ENCODE results near the gene ZNF883.

The ZNF883 gene

DNA sequence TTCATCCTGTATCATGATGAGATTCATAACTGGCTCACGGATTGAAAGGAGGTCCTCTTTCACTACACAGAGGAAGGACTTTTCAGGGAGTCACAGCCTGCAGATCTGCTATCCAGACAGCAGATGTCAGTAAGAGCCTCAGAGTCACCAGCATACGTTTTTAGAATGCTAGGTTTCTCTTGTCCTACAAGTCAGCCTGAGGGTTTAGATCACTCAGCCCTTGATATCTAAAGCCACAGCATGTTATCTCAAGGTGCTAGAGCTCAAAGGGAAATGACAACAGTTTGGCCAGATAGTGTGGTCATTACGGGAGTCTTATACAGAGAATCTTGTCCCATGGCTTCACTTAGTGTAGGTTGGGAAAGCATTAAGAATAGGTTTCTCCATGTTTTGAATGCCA, 90.4 kb downstream of the ZNF883 start:
- no peak for DNase-seq (ENCODE audit: extremely low read depth in 1 of 2, low read depth in 1 of 2)

DNA sequence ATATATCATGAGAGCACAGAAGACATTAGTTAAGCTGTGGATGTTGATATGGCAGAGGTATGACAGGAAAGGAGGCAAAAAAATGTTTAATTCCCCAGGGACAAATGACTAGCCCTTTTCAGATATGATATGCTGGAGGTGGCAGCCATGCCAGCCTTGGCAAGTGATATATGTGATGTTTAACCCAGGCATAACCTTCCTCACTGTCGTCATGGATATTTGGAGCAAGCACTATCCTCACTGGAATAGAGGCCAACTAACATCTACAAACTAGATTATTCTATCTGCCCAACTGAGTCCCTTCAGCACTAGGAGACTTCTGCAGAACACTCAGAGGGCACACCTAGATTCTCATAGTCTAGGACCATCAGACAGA, 94.0 kb downstream of the ZNF883 start:
- DNase-seq (ENCODE audit: extremely low read depth in 1 of 2, low read depth in 1 of 2): no peak

DNA sequence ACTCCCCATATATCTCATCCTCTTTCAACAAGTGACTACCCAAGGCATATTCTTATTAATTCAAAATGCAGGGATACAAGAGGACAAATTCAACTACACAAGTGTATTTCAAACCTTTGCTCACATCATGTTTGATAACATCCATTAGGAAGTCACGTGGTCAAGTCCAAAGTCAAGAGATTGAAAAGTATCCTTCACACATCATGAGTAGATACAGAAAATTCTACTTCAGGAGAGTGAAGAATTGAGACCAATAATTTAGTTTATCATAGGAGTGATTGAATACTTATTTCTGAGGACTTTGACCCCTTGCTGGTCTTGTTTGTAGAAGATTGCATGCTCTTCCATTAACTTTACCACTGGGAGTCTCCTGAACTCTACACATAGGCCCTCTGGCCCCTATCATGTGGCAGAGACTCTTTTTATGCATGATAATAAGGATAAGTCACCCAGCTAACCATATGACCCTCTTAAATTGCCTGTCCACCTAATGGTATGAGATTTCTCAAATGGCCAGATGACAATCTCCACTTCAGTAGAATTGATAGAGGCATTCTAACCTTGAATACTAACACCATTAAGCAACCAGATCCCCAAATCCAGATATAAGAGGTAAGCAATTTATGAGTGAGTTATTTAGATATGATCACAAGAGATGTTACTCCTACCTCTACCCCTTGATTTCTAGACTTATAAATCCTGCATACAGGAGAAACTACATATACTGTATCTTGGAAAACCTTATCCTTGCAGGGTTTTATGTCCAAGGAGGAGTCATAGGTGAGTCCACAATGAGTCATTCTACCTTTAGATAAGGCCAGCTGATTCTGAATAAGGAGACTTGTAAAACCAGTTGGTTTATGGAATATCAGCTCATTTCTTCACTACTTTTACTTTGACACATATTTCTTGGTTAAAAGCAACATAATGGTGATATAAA, 94.7 kb downstream of the ZNF883 start:
- no peak for DNase-seq (ENCODE audit: extremely low read depth in 1 of 2, low read depth in 1 of 2)

DNA sequence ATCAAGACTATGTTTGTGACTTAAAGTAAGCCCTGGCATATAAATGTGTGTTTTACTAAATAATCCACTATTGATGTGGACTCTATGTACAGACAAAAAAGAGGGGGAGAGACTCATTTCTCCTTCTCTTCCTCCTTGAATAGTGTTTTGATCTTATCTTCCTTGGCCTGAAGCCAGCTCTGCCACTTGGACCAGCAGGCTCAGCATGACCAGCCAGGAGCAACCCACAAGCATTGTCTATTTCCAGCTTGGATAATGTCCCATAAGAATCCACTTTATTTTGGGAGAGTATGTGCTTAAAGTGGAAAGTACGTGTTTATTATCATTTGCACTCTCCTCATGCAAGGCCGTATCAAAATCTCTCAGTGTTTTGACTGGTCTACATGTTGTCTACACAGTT, 97.5 kb downstream of the ZNF883 start:
- no peak for DNase-seq (ENCODE audit: extremely low read depth in 1 of 2, low read depth in 1 of 2)

DNA sequence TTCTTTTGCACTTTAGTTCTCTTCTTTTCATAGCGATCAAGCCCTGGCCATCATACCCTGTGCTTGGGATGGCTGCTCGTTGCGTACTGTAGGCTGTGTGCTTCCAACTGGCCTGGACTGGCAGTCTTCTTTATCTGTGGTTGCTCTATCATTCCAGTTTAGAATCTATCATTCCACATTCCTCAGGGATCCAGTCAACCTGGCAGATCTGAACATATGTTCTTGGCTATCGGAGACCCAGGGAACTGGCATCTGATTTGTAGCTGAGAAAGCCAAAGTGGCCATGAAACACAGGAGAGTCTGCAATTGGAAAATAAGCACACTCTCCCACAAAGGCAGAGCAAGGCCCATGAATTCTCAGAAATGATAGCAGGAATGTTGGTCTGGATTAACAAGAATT, 98.7 kb downstream of the ZNF883 start:
- DNase-seq (ENCODE audit: extremely low read depth in 1 of 2, low read depth in 1 of 2): no peak

DNA sequence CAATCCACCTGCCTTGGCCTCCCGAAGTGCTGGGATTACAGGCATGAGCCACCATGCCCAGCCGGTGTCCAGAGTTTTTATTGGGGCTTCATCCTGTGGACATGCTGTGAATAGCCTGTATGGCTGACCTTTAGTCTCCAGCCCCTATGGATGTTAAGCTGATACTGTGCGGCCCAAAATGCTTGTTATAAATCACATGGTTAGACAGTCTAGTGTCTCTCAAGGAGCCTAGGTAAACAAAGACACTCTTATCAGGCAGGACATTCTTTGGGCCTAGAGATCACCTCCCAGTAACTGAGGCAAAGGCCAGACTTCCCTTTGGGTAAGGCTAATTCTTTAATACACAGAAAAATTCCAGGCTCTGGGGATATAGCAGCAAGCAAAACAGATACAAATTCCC, 99.4 kb downstream of the ZNF883 start:
- DNase-seq (ENCODE audit: extremely low read depth in 1 of 2, low read depth in 1 of 2): no peak

DNA sequence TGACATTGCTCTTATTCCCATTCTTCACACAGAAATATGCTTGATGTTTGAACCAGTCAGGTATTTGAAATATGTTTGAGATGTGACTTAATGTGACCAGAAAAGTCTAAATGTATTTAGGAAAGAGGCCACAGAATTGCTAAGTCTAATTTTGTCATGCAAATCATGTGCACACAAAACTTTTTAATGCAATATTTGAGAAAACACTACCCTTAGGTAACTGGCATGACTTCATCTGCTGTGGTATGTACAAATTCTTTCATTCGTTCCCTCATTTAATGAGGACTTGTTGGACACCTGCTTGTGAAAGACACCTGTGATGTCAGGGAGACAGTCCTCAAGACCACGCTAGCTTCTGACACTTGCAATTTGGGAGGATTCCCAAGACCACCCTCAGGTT, 100.3 kb downstream of the ZNF883 start:
- DNase-seq (ENCODE audit: extremely low read depth in 1 of 2, low read depth in 1 of 2): no peak

All from stimulated activated CD8-positive, alpha-beta memory T cell treated with anti-CD3 and anti-CD28 coated beads, Interleukin-7, amount 100 ng/mL, for 48 hours (primary cell).